Endometrial microvascular endothelial cells (primary cell): Measurements from ENCODE around the gene KIF17. TPM values are rescaled to one million over a fixed set of nuclear protein-coding genes. Genes with fewer than 3 reads are reported as not detected.

Experiments
- in situ Hi-C: cut with HindIII; loops from 2 replicates; pipeline ENCODE4 v1.10.0; 2017; ENCODE audit warnings: low sequenced_read_pairs, low pct_unique_long_range_greater_than_20kb; ENCODE audit errors: inconsistent ontology term
- total RNA-seq: library from RNA; depleted of rRNA; stranded (reverse); fragments of >200 nt; gene quantifications from one replicate; pipeline ENCODE4 v1.2.3, GENCODE V29; 2015; ENCODE audit errors: inconsistent ontology term

KIF17 gene
- total RNA-seq, 1 donor from 2014 or later, result 26.4 TPM

GRCh38 chr1:20672265-20672632 is 45.6 kb downstream of the KIF17 start:
- in situ Hi-C loops, result no loop called here

DNA sequence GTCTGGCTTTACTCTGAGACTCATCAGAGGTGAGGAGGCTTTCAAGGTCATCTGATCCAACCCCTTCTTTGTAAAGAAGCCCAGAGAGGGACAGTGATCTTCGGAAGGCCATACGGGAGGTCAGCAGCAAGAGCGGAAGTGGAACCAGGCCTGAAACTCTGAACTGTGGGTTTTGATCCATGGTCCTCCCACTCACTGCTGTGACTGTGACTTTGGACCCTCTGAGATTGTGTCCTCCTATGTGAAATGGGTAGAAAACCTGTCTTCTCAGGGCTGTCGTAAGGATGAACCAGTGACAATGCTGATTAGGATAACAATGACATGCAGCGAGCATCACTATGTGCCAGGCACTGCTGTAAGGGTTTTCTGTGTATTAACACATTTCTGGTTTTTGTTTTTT is 46.9 kb downstream of the KIF17 start:
- in situ Hi-C loops, result no loop called here

DNA sequence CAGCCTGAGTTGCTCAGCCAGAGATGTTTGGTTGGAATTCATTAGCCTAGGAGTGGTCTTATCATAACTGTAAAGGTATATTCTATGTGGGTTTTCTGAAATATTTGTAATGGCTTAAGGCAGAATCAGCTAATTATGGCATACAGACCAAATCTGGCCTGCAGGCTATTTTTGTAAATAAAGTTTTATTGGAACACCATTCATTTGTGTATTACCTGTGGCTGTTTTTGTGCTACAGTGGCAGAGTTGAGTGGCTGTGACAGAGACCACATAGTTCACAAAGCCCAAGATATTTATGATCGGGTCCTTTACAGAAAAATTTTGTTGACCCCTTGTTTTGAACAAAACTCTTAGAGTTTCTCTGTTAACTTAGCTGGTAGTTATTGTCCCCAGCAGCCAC is 49.2 kb downstream of the KIF17 start:
- in situ Hi-C loops, result no loop called here

- in situ Hi-C loops, result no loop called here
Measured at GRCh38 chr1:20666804-20667203, 51.0 kb downstream of the KIF17 start.

DNA sequence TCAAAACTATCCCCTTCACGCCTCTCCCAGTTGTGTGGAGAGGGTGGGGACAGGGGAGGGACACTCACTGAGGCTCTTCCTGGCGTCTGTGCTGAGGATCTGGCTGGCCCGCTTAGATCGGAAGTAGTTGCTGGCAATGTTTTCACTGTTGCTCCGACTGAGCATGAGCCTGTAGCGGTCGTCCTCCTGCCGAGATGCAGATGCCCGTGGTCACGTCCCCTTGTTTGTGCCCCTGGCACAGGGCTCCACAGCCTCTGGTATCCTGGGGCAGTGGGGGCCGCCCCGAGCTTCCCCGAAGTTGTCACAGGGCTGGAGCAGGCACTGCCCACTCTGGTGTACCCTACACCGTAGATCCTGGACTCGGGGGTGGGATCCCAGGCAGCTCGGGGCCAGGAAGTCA is 51.7 kb downstream of the KIF17 start:
- in situ Hi-C loops, result no loop called here

- in situ Hi-C loops, result no loop called here
Measured at GRCh38 chr1:20665726-20666125, 52.1 kb downstream of the KIF17 start.

DNA sequence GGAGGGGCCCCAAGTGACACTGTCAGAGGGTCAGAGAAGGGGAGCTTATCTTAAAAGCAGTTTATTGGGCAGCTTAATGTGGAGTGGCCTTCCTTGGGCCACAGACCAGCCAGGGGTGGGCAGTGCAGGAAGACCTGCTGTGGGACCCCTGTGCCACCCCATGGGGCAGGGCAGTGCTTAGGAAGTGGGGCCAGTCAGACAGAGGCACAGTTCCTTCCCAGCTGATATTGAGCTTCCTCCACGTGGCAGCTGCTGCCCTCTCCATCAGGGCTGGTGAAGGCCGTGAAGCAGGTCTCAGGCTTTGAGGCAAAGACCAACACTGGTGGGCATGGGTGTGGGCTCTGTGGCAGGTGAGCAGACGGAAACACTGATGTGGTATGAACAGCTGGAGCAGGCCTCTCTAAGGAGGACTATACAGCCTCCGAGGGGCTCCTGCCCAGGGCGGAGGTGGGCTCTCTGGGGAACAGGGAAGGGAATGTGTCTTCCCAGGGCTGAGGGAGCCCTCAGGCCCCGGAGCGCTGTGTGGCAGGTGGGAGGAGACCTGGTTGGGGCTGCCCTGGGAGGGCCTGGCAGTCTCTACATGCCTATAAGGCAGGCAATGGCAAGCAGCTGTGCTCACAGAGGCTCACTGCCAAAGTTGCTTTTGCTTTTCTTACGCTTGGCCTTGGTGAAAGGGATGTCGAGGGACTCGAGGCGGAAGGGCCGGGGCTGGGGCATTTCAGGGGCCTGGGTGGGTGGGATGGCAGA is 53.7 kb downstream of the KIF17 start:
- in situ Hi-C loops, result no loop called here

GRCh38 chr1:20663365-20663764 is 54.4 kb downstream of the KIF17 start:
- in situ Hi-C loops, result no loop called here

GRCh38 chr1:20662110-20662475 is 55.7 kb downstream of the KIF17 start:
- in situ Hi-C loops, result no loop called here

DNA sequence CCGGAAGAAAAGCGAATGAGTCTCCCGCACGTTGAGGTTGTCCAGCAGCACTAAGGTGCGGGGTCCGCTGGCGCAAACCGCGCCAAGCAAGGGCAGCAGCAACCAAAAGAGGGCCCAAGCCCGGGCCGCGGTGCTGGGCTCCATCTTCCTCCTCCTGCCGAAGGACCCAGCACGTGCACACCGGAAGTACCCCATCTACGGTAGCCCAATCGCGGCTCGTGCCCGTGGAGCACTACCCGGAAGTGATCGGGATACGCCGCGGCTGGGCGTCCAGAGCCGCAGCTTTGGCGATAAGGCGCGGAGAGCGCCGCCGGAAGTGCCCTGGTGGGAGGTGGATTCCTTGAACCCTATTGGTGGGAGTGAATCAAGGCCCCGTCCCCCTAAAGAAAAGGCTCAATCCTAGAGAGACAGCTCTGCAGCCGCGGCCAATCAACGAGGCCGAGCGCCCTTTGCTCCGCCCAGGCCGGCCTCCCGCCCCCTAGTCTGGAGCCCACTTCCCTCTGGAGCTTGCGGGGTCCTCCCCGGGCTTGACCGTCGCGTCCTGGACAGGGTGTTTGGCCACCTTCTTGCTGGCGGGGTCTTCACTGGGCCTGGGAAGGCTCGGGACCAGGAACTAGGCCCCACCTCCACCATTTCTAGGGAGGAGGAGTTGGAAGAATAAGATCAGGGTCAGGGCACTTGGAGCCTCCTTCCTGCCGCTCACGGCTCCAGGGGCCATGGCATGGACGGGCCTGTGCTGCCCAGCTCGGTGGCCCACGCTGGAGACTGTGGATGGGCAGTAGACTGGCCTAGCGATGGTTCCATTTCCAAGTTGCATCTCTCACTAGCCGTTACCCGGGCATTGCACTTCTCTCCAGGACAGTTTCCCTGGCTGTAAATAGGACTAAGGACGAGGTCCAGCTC is 56.3 kb downstream of the KIF17 start, which contains the start of gene DDOST:
Gene DDOST, minus strand, starts transcription at position 163 of the 903 bp plus-strand sequence. Its CDS starts 19 bp downstream, at position 144.
- in situ Hi-C loops, result no loop called here

- in situ Hi-C loops, result no loop called here
Measured at GRCh38 chr1:20660847-20661206, 57.0 kb downstream of the KIF17 start.

DNA sequence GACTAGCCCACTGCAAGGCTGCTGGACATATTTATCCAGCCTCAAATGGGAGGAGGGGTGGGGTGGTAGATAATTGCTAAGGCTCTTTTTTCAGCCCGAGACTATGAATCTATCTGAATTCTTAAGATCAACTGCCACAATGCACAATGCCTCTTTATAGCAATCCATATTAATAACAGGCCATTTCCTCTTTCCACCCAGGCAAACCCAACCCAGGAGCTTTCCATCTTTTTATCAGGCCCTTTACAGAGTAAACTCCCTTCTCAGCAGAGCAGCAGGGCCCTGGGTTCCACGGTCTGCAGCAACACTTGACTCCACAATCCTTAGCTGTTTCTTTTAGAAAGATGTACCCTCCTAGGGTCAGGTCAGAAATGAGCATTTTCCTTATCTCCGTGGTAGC is 57.4 kb downstream of the KIF17 start:
- in situ Hi-C loops, result no loop called here

DNA sequence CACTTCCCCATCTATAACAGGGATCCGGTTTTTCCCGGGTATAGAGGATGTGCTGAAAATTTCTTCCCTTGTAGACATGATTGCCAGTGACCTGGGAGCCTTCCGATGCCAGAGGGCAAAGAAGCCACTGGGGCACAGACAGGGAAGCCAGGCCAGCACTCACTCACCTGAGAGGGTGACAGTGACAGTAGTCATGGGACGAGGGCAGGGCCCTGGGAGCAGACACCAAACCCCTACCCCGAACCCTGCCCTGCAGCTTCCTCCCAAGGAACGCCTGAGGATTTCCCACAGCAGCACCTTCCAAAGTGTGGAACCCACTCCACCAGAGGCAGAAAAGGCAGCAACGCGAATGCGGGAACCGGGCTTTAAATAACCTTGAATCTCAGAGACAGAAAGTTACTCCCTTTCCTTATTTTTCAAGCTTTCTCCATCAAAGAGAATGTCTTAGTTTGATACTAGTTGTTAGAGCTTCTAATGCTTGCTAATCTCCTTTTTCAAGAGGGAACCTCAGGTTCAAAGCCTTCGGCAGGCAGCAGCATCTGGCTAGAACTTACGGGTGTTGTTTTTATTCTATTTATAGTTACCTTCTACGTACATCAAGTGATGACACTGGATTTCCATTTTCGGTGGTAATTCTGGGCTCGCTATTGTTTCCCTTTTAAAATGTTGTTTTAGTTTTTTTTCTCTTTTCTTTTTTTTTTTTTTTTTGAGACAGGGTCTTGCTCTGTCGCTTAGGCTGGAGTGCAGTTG is 59.5 kb downstream of the KIF17 start:
- in situ Hi-C loops, result no loop called here

DNA sequence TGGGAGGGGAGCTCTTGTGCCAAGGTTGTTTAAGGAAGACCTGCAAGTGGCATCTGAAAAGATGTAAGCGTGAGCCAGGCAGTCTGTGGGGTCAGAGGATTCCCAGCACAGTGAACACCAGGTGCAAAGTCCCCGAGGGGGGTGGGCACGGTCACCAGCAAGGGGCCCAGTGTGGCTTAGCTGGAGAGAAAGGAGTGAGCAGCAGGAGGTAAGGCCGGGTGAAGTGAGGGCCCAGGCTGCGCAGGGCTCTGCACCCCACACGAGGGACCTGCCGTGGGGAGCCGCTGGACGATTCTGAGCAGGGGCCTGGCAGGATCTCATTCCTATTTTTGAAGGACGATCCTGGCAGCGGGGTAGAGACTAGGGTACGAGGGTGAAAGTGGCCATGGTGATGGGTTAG is 60.8 kb downstream of the KIF17 start:
- in situ Hi-C loops, result no loop called here

DNA sequence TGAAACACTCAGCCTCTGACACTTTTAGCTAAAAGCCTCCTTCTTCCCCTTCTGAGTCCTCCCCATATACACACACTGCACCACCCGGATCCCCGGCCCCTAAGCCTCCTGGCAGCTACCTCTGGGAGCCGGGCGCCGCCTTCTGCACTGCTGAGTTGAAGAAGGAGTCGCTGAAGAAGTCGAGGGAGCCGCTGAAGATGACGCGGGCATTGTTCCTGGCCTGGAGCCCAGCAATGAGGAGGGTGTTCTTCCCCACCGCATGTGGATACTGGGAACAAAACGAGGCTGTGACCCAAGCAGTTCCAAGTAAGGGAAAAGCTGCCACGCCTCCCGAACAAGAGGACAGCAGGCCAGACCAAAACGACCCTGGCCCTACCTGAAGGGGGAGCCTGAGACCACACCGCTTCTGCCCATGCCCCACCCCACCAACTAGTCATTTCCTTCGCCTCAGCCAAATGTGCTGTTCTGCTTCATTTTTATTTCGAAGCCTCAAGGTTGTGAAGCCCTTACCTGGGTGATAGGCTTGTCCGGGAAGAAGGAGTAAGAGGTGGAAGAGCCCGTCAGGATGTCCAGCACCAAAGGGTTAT is 63.6 kb downstream of the KIF17 start:
- in situ Hi-C loops, result no loop called here

- in situ Hi-C loops, result no loop called here
Measured at GRCh38 chr1:20652300-20652699, 65.5 kb downstream of the KIF17 start.

- in situ Hi-C loops, result no loop called here
Measured at GRCh38 chr1:20648946-20649345, 68.9 kb downstream of the KIF17 start.

DNA sequence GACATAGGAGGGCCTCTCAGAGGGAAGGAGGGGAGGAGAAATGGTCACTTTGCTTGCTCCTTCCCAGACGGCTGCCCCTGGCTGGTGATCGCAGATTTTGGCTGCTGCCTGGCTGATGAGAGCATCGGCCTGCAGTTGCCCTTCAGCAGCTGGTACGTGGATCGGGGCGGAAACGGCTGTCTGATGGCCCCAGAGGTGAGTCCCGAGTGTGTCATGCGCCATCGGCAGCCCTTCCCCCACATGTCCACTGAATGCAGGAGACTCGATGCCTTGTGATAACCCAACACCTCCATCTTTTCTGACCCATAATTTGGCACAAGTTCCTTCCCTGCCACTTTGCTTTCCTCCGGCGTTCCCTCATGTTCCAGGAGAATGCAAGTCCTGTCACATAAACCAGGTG is 69.4 kb downstream of the KIF17 start:
- in situ Hi-C loops, result no loop called here

GRCh38 chr1:20645414-20645813 is 72.4 kb downstream of the KIF17 start:
- in situ Hi-C loops, result no loop called here
